ENCODE measurements around the gene TRAF7. TPM values are rescaled to one million over a fixed set of nuclear protein-coding genes. Genes with fewer than 3 reads are reported as not detected.

TRAF7 gene
- polyA plus RNA-seq, 3 donors, result 5.9 to 41.9 (median 6.7) TPM

- H3K4me3 Mint-ChIP-seq, result no peak overlapping the region
- TF ChIP-seq CTCF (IDR thresholded peaks at IDR 0.05), result no peak
These were observed 9.7 kb upstream of the TRAF7 start for GRCh38 chr16:2145843-2146242.

GRCh38 chr16:2147378-2147777, 8.2 kb upstream of the TRAF7 start:
- H3K4me3 ChIP-seq (replicated peaks in 1 of 3; ENCODE audit: low read depth in 2 of 3, low read length in 3 of 3), result no peak overlapping the region
- DNase-seq, result no peak
- Mint-ChIP-seq H3K4me3 (no peak overlapping the region), H3K9me3 (peaks cover 0 to 6% (median 0%) of the 10 kb centered on the region in 7 donors), H3K4me1 (peaks cover 24% of the 10 kb centered on the region), H3K27ac (no peak overlapping the region), H3K36me3 (peaks cover 10 to 16% of the 10 kb centered on the region in 2 donors), H3K27me3 (ENCODE audit: low read depth in 3 of 3) (peaks cover 17 to 38% (median 19%) of the 10 kb centered on the region in 3 donors)
- whole genome bisulfite sequencing (ENCODE audit: insufficient coverage), result 88% methylated on average over 5 of the region's 6 CpGs
- H3K27me3 ChIP-seq (ENCODE audit: control insufficient read depth in 2 of 2, insufficient read depth in 2 of 2, low read length in 2 of 2), result peaks cover 0 to 24% of the 10 kb centered on the region in 2 donors
- H3K4me2 ChIP-seq (replicated peaks; ENCODE audit: extremely low read depth, low read length, poor library complexity, severe bottlenecking), result no peak overlapping the region
- H4K20me1 ChIP-seq (ENCODE audit: insufficient read depth, low read length), result peaks cover 37% of the 10 kb centered on the region
- peaks cover 15 to 25% of the 10 kb centered on the region in 2 donors for H3K4me1 ChIP-seq (ENCODE audit: control insufficient read depth in 1 of 2, insufficient read depth in 2 of 2, low read length in 2 of 2)
- peaks cover 3 to 9% of the 10 kb centered on the region in 2 donors for H3K36me3 ChIP-seq (replicated peaks in 1 of 2; ENCODE audit: control insufficient read depth in 1 of 2, insufficient read depth in 2 of 2, low read length in 2 of 2)
- H3K27ac ChIP-seq (ENCODE audit: low read depth in 1 of 2, low read length in 2 of 2), result no peak overlapping the region
- H2AFZ ChIP-seq (ENCODE audit: insufficient read depth, low read depth, low read length, poor library complexity, severe bottlenecking), result no peak overlapping the region
- H3K9me3 ChIP-seq (replicated peaks in 1 of 2; ENCODE audit: control insufficient read depth in 1 of 2, insufficient read depth in 1 of 2, low read length in 2 of 2), result no peaks in the 10 kb centered on the region
- peaks cover 8% of the 10 kb centered on the region for H3K79me2 ChIP-seq (ENCODE audit: insufficient read depth, low read length)
- H3K9ac ChIP-seq (ENCODE audit: insufficient read depth, low read length, poor library complexity, severe bottlenecking), result no peak overlapping the region
- TF ChIP-seq CTCF (IDR thresholded peaks at IDR 0.05), result no peak
- intact Hi-C loops (cut with micrococcal nuclease), result loop anchor here in 1 of 2 donors (5.0 kb wide), 1 partner anchor 120 kb away; the partner anchor contains the start of gene NHERF2

More at GRCh38 chr16:2145843-2146242, 9.7 kb upstream of the TRAF7 start:
- WGBS (ENCODE audit: insufficient coverage), result 88% methylated on average over 5 of the region's 5 CpGs
- Mint-ChIP-seq H3K36me3 (peaks cover 0 to 3% of the 10 kb centered on the region in 2 donors), H3K4me1 (peaks cover 15% of the 10 kb centered on the region), H3K27me3 (ENCODE audit: low read depth in 3 of 3) (peaks cover 14 to 40% (median 21%) of the 10 kb centered on the region in 3 donors), H3K9me3 (peaks cover 0 to 6% (median 0%) of the 10 kb centered on the region in 7 donors), H3K27ac (no peak overlapping the region)
- H3K9me3 ChIP-seq (replicated peaks in 1 of 2; ENCODE audit: control insufficient read depth in 1 of 2, insufficient read depth in 1 of 2, low read length in 2 of 2), result no peaks in the 10 kb centered on the region
- H3K4me2 ChIP-seq (replicated peaks; ENCODE audit: extremely low read depth, low read length, poor library complexity, severe bottlenecking), result no peak overlapping the region
- no peaks in the 10 kb centered on the region for H3K36me3 ChIP-seq (replicated peaks in 1 of 2; ENCODE audit: control insufficient read depth in 1 of 2, insufficient read depth in 2 of 2, low read length in 2 of 2)
- H2AFZ ChIP-seq (ENCODE audit: insufficient read depth, low read depth, low read length, poor library complexity, severe bottlenecking), result no peak overlapping the region
- intact Hi-C loops (cut with micrococcal nuclease), result loop anchor here in 1 of 2 donors (5.0 kb wide), 1 partner anchor 119 kb away; the partner anchor contains the start of gene NHERF2
- peaks cover 15 to 25% of the 10 kb centered on the region in 2 donors for H3K4me1 ChIP-seq (ENCODE audit: control insufficient read depth in 1 of 2, insufficient read depth in 2 of 2, low read length in 2 of 2)
- no peak overlapping the region for H3K9ac ChIP-seq (ENCODE audit: insufficient read depth, low read length, poor library complexity, severe bottlenecking)
- DNase-seq, result no peak
- H3K27ac ChIP-seq (ENCODE audit: low read depth in 1 of 2, low read length in 2 of 2), result no peak overlapping the region
- H3K79me2 ChIP-seq (ENCODE audit: insufficient read depth, low read length), result no peaks in the 10 kb centered on the region
- no peak overlapping the region for H3K4me3 ChIP-seq (replicated peaks in 1 of 3; ENCODE audit: low read depth in 2 of 3, low read length in 3 of 3)
- peaks cover 0 to 22% of the 10 kb centered on the region in 2 donors for H3K27me3 ChIP-seq (ENCODE audit: control insufficient read depth in 2 of 2, insufficient read depth in 2 of 2, low read length in 2 of 2)
- H4K20me1 ChIP-seq (ENCODE audit: insufficient read depth, low read length), result peaks cover 21% of the 10 kb centered on the region

Measured in CD14-positive monocyte (primary cell).